Measurements from ENCODE around the gene CD93.

The CD93 gene

GRCh38 chr20:23049201-23050075, 36.7 kb downstream of the CD93 start, which contains the start of gene THBD:
THBD (minus strand) TSS chr20:23049672; CDS start chr20:23049504, 168 bp downstream.
- Histone ChIP-seq H3K27me3 (ENCODE audit: low read depth, low read length) (peaks cover 20% of the 10 kb centered on the region), H3K4me2 (ENCODE audit: low read length) (no peak within 1 kb of the TSS), H3K4me1 (ENCODE audit: low read length) (no peaks in the 10 kb centered on the region), H3K36me3 (replicated peaks; ENCODE audit: low read depth, low read length) (no peaks in the 10 kb centered on the region), H3K27ac (ENCODE audit: low read length) (no peak within 1 kb of the TSS), H4K20me1 (ENCODE audit: insufficient read depth, low read length) (no peaks in the 10 kb centered on the region), H3K9ac (ENCODE audit: low read length) (no peak within 1 kb of the TSS), H3K4me3 (ENCODE audit: low read length) (no peak within 1 kb of the TSS), H2AFZ (ENCODE audit: low read depth, low read length) (no peak within 1 kb of the TSS), H3K79me2 (ENCODE audit: low read length) (no peaks in the 10 kb centered on the region), H3K9me3 (ENCODE audit: insufficient read depth, low read length) (no peaks in the 10 kb centered on the region)
- TF ChIP-seq, protein P1, sequence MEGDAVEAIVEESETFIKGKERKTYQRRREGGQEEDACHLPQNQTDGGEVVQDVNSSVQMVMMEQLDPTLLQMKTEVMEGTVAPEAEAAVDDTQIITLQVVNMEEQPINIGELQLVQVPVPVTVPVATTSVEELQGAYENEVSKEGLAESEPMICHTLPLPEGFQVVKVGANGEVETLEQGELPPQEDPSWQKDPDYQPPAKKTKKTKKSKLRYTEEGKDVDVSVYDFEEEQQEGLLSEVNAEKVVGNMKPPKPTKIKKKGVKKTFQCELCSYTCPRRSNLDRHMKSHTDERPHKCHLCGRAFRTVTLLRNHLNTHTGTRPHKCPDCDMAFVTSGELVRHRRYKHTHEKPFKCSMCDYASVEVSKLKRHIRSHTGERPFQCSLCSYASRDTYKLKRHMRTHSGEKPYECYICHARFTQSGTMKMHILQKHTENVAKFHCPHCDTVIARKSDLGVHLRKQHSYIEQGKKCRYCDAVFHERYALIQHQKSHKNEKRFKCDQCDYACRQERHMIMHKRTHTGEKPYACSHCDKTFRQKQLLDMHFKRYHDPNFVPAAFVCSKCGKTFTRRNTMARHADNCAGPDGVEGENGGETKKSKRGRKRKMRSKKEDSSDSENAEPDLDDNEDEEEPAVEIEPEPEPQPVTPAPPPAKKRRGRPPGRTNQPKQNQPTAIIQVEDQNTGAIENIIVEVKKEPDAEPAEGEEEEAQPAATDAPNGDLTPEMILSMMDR (IDR thresholded peaks at IDR 0.05; ENCODE audit: low read depth, low read length), result no peak
- TF ChIP-seq EZH2phosphoT487 (IDR thresholded peaks at IDR 0.05; ENCODE audit: low read depth), result no peak

GRCh38 chr20:23048283-23049200, 37.6 kb downstream of the CD93 start:
- H2AFZ ChIP-seq (ENCODE audit: low read depth, low read length), result no peak overlapping the region
- H3K4me3 ChIP-seq (ENCODE audit: low read length), result no peak overlapping the region
- H3K4me1 ChIP-seq (ENCODE audit: low read length), result no peaks in the 10 kb centered on the region
- H4K20me1 ChIP-seq (ENCODE audit: insufficient read depth, low read length), result no peaks in the 10 kb centered on the region
- no peak overlapping the region for H3K27ac ChIP-seq (ENCODE audit: low read length)
- H3K79me2 ChIP-seq (ENCODE audit: low read length), result no peaks in the 10 kb centered on the region
- TF ChIP-seq, protein P1 (IDR thresholded peaks at IDR 0.05; ENCODE audit: low read depth, low read length), result no peak
- TF ChIP-seq EZH2phosphoT487 (IDR thresholded peaks at IDR 0.05; ENCODE audit: low read depth), result no peak
- H3K27me3 ChIP-seq (ENCODE audit: low read depth, low read length), result peaks cover 17% of the 10 kb centered on the region
- H3K4me2 ChIP-seq (ENCODE audit: low read length), result no peak overlapping the region
- no peaks in the 10 kb centered on the region for H3K36me3 ChIP-seq (replicated peaks; ENCODE audit: low read depth, low read length)
- no peak overlapping the region for H3K9ac ChIP-seq (ENCODE audit: low read length)
- H3K9me3 ChIP-seq (ENCODE audit: insufficient read depth, low read length), result no peaks in the 10 kb centered on the region

DNA sequence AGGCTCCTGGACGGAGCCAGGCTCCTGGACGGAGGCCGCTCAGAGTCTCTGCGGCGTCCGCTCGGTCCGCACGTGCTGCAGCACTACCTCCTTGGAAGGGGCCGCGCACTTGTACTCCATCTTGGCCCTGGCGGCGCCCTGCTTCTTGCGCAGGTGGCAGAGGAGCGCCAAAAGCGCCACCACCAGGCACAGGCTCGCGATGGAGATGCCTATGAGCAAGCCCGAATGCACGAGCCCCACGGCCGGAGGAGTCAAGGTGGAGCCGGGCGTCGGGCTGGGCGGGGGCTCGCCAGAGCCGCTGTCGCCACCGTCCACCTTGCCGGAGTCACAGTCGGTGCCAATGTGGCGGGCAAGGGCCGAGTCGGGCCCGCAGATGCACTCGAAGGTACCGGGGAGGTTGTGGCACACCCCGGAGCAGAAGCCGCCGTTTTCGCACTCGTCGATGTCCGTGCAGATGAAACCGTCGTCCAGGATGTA, 38.3 kb downstream of the CD93 start:
- H4K20me1 ChIP-seq (ENCODE audit: insufficient read depth, low read length), result no peaks in the 10 kb centered on the region
- H3K9me3 ChIP-seq (ENCODE audit: insufficient read depth, low read length), result no peaks in the 10 kb centered on the region
- no peak overlapping the region for H3K27ac ChIP-seq (ENCODE audit: low read length)
- TF ChIP-seq, protein P1 (IDR thresholded peaks at IDR 0.05; ENCODE audit: low read depth, low read length), result no peak
- no peak for TF ChIP-seq EZH2phosphoT487 (IDR thresholded peaks at IDR 0.05; ENCODE audit: low read depth)
- H3K27me3 ChIP-seq (ENCODE audit: low read depth, low read length), result peaks cover 21% of the 10 kb centered on the region
- H3K79me2 ChIP-seq (ENCODE audit: low read length), result no peaks in the 10 kb centered on the region
- no peaks in the 10 kb centered on the region for H3K4me1 ChIP-seq (ENCODE audit: low read length)
- H3K9ac ChIP-seq (ENCODE audit: low read length), result no peak overlapping the region
- no peak overlapping the region for H2AFZ ChIP-seq (ENCODE audit: low read depth, low read length)
- H3K4me2 ChIP-seq (ENCODE audit: low read length), result no peak overlapping the region
- no peak overlapping the region for H3K4me3 ChIP-seq (ENCODE audit: low read length)
- H3K36me3 ChIP-seq (replicated peaks; ENCODE audit: low read depth, low read length), result no peaks in the 10 kb centered on the region

Data from OCI-LY3 (cell line).